HPDE6-E6E7 (cell line): Measurements from ENCODE around the gene GRIN2C.
A peak's percentile ranks its signal among the peaks of the same experiment; 100 is the strongest.

Experiments
- DNase-seq: peaks from one replicate; pipeline ENCODE4 v3.0.0; 2011; ENCODE audit warnings: missing footprints; ENCODE audit errors: extremely low spot score

The GRIN2C gene

GRCh38 chr17:74846621-74847020, 13.1 kb downstream of the GRIN2C start:
- no peak for DNase-seq

- no peak for DNase-seq
Measured at GRCh38 chr17:74843352-74843627, 16.4 kb downstream of the GRIN2C start.

- DNase-seq, result peak; percentile 75
Measured at GRCh38 chr17:74842599-74843351, 16.9 kb downstream of the GRIN2C start.

GRCh38 chr17:74842146-74842598, 17.5 kb downstream of the GRIN2C start:
- no peak for DNase-seq

GRCh38 chr17:74840989-74841666, 18.6 kb downstream of the GRIN2C start:
- DNase-seq, result no peak

GRCh38 chr17:74839990-74840852, 19.5 kb downstream of the GRIN2C start:
- DNase-seq, result no peak

GRCh38 chr17:74838274-74838673, 21.4 kb downstream of the GRIN2C start:
- no peak for DNase-seq

- DNase-seq, result no peak
Measured at GRCh38 chr17:74836691-74837467, 22.8 kb downstream of the GRIN2C start.

- DNase-seq, result no peak
Measured at GRCh38 chr17:74836191-74836590, 23.5 kb downstream of the GRIN2C start.

- DNase-seq, result peak; percentile 9
Measured at GRCh38 chr17:74833501-74834377, 25.9 kb downstream of the GRIN2C start.

- DNase-seq, result no peak
Measured at GRCh38 chr17:74832421-74832820, 27.3 kb downstream of the GRIN2C start.

GRCh38 chr17:74831444-74832146, 28.1 kb downstream of the GRIN2C start:
- no peak for DNase-seq

GRCh38 chr17:74830861-74831260, 28.8 kb downstream of the GRIN2C start:
- no peak for DNase-seq

- no peak for DNase-seq
Measured at GRCh38 chr17:74827800-74828199, 31.9 kb downstream of the GRIN2C start.

- DNase-seq, result no peak
Measured at GRCh38 chr17:74825952-74826719, 33.5 kb downstream of the GRIN2C start.

GRCh38 chr17:74824961-74825627, 34.6 kb downstream of the GRIN2C start:
- DNase-seq, result no peak

- DNase-seq, result no peak
Measured at GRCh38 chr17:74822939-74823367, 36.7 kb downstream of the GRIN2C start.

GRCh38 chr17:74822335-74822938, 37.2 kb downstream of the GRIN2C start:
- no peak for DNase-seq
